ENCODE data around the gene DNAH14.

Gene DNAH14

GRCh38 chr1:225446595-225446960 lies 517.1 kb downstream of the DNAH14 start:
- DNase-seq (ENCODE audit: low read depth in 1 of 2, low spot score in 1 of 2): no peak

DNA sequence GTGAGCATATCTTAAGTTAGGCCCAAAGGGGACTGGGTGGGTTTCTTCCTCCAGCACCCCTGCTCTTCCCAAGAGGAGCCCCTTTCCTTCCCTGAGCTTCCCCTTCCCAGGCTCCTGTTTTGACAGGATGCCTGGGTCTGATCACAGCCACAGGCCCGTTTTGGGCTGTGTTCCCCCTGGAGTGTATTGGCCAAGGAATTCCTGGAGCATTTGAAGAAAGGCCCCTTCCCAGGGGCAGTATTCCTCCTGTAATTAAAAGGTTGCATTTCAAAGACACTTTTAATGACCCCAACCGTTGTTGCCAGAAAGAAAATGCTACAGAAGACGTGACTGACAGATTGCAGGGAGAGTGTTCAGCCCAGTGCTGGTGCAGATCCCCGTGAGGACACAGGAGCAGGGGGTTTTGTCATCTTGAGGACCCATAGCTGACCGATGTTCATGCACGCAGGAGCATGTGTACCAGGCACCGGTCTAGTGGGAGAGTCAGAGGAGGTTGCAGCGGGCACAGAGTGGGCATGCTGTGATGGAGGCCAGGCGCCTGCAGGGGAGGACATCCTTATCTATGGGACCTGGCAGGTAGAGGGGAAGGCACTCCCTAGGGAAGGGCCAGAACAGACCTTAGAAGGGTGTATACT lies 517.6 kb downstream of the DNAH14 start:
- no peak for DNase-seq (ENCODE audit: low read depth in 1 of 2, low spot score in 1 of 2)

DNA sequence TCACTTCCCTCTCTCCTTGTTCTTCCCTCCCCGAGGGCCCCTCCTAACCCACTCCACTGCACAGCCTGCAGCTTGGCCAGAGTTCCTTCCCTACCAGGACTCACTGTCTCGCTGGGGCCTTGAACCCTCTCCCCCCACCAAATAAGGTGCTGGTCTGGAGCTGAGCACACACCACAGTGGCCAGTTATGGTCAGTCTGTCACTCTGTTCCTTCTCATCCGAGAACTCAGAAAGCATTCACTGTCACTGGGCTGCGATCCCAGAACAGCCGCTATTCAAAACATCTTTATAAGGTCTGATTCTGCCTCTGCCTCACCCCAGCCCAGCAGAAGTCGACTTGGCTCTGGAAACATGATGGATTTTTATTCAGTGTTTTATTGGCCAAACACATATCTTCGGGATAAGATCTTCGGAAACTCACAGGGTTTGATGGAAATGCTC lies 518.2 kb downstream of the DNAH14 start:
- no peak for DNase-seq (ENCODE audit: low read depth in 1 of 2, low spot score in 1 of 2)

DNA sequence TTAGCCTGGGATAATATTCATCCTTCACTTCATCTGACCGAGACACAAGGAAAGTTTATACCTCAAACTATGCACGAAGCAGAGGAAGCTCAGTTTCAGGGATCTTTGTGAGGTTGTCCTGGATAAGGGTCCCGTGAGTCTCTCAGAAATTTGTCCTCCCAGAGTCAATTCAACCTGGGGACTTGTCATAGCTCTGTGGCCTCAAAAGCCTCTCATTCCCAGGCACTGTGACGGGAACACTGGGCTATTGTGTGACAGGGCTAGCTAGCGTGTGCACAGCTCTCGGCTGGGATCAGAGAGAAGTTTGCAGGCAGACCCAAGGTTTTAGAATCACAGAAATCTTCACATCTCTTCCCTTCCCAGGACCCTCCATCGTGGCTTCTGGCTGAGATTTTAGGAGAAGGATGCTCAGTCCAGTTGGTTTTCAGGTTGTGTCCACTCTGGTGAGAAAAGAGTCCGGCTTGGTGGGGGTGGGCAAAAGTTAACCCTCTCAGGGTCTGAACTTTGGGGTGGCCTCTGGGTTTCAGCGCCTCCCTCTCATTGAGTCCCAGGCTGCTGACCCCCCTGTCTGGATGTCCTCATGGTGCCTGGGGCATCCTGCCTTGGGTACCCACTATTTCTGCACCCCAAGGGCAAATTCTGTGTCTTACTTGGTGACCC lies 518.8 kb downstream of the DNAH14 start:
- DNase-seq (ENCODE audit: low read depth in 1 of 2, low spot score in 1 of 2): no peak

Measured in activated CD4-positive, alpha-beta T cell treated with anti-CD3 and anti-CD28 coated beads, Interleukin-2, amount 50 U/mL, for 24 hours (primary cell).